Panc1 (cell line): Measurements from ENCODE around the gene STX18. TPM values are rescaled to one million over a fixed set of nuclear protein-coding genes. Genes with fewer than 3 reads are reported as not detected.

Experiments
- ATAC-seq: fragments of 200-7000 bp; cut with Tn5 transposase; 2 replicates; pipeline ENCODE4 v1.9.1; 2020; ENCODE audit warnings: mild to moderate bottlenecking, moderate library complexity
- BruUV-seq: library from RNA; stranded (reverse); fragments of 400-500 nt; replicated peaks from 2 replicates; lab custom pipeline; 2021; lab: Mats Ljungman, UMichigan
- CTCF ChIA-PET: fragments of 300-600 bp; sonication (Branson Sonifier 250); formaldehyde crosslinking; loops from one replicate; lab custom pipeline; 2022; ENCODE audit warnings: antibody characterized with exemption; lab: Charles Lee
- POLR2A ChIA-PET: fragments of 300-600 bp; sonication (Branson Sonifier 250); formaldehyde crosslinking; loops from one replicate; lab custom pipeline; 2022; ENCODE audit warnings: antibody characterized with exemption; lab: Charles Lee
- DNase-seq: peaks from one replicate; pipeline ENCODE4 v3.0.0-alpha.2; 2010; ENCODE audit warnings: low read depth, low spot score
- H3K27ac ChIP-seq: 2 replicates; pipeline ENCODE4 v1.5.1; 2011; ENCODE audit warnings: mild to moderate bottlenecking, low read length, inconsistent platforms
- H3K27me3 ChIP-seq: fragments of 200-500 bp; sonication (Bioruptor generic); 2 replicates; pipeline ENCODE4 v1.6.0; 2014; ENCODE audit warnings: low read length, inconsistent platforms; ENCODE audit not compliant: control insufficient read depth, insufficient read depth
- H3K36me3 ChIP-seq: fragments of 200-500 bp; sonication (Bioruptor generic); 2 replicates; pipeline ENCODE4 v1.5.1; 2014; ENCODE audit warnings: inconsistent platforms, mild to moderate bottlenecking, low read length, moderate library complexity; ENCODE audit not compliant: control insufficient read depth, insufficient read depth
- H3K4me1 ChIP-seq: 2 replicates; pipeline ENCODE4 v1.5.1; 2011; ENCODE audit warnings: inconsistent platforms, mild to moderate bottlenecking, low read length, moderate library complexity; ENCODE audit not compliant: control insufficient read depth, insufficient read depth
- H3K4me3 ChIP-seq, 2 experiments: 2 replicates each; pipeline ENCODE4 v1.5.1; 2011 to 2012; ENCODE audit warnings: low read depth in 2 of 2, low read length in 2 of 2, mild to moderate bottlenecking in 2 of 2, inconsistent platforms in 1 of 2, moderate library complexity in 1 of 2
- H3K9me3 ChIP-seq: fragments of 200-500 bp; sonication (Bioruptor generic); 2 replicates; pipeline ENCODE4 v1.5.1; 2014; ENCODE audit warnings: low read depth, mild to moderate bottlenecking, inconsistent platforms, low read length, moderate library complexity; ENCODE audit not compliant: control insufficient read depth, insufficient read depth
- POLR2AphosphoS5 ChIP-seq: IDR thresholded peaks from 2 replicates; pipeline ENCODE4 v1.6.1; 2012; ENCODE audit warnings: mild to moderate bottlenecking, low read depth, low read length, moderate library complexity
- SIN3A ChIP-seq: IDR thresholded peaks from 2 replicates; pipeline ENCODE4 v1.6.1; 2012; ENCODE audit warnings: low read depth, mild to moderate bottlenecking, low read length, moderate library complexity, borderline replicate concordance; ENCODE audit not compliant: insufficient read depth
- TCF7L2 ChIP-seq: IDR thresholded peaks from 2 replicates; pipeline ENCODE4 v1.6.1; 2011; ENCODE audit warnings: mild to moderate bottlenecking, low read depth, low read length, inconsistent platforms
- in situ Hi-C: cut with HindIII; loops from 2 replicates; pipeline ENCODE4 v1.10.0; 2016; ENCODE audit warnings: low sequenced_read_pairs, low pct_unique_long_range_greater_than_20kb
- intact Hi-C: fragments of 100-400 bp; cut with micrococcal nuclease; formaldehyde crosslinking; loops from one replicate; pipeline ENCODE4 v1.10.0; 2022; ENCODE audit not compliant: unreplicated experiment
- total RNA-seq: library from RNA; stranded (reverse); gene quantifications from one replicate; pipeline ENCODE4 v1.2.1, GENCODE V29; 2021; ENCODE audit not compliant: unreplicated experiment
- TF ChIP-seq, protein P1 (sequence below), 2 experiments: IDR thresholded peaks; 2 replicates each; pipeline ENCODE4 v1.6.1; 2011 to 2012; ENCODE audit warnings: low read depth in 2 of 2, control low read depth in 1 of 2, low read length in 1 of 2, mild to moderate bottlenecking in 1 of 2, moderate library complexity in 1 of 2; ENCODE audit not compliant: insufficient read depth in 1 of 2
- TF ChIP-seq, protein P2 (sequence below): fragments of 450-650 bp; IDR thresholded peaks from 2 replicates; pipeline ENCODE4 v1.5.1; 2017; ENCODE audit warnings: mild to moderate bottlenecking

STX18 gene
- total RNA-seq, 1 experiment from 2014 or later, result 15.0 TPM

DNA sequence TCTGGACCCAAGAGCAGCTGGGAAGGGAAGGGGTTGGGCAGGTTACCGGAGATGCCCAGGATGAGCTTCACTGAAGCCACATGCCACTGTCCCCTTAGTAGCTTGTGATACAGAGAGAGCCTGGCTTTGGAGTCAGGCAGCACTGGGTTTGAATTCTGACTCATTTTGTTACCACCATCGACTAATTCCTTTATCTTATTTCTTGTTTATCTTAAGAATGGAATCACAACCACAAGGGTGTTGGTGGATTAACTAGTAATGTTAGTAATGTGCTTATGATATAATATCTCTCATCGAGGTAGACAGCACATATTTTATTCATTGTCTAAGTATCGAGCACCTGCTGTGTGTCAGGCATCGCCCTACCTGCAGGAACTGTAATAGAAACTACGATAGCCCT lies 17.7 kb upstream of the STX18 start:
- no peak overlapping the region for H3K4me3 ChIP-seq
- TF ChIP-seq POLR2AphosphoS5, result no peak
- no peak for TF ChIP-seq SIN3A
- TF ChIP-seq, protein P1, sequence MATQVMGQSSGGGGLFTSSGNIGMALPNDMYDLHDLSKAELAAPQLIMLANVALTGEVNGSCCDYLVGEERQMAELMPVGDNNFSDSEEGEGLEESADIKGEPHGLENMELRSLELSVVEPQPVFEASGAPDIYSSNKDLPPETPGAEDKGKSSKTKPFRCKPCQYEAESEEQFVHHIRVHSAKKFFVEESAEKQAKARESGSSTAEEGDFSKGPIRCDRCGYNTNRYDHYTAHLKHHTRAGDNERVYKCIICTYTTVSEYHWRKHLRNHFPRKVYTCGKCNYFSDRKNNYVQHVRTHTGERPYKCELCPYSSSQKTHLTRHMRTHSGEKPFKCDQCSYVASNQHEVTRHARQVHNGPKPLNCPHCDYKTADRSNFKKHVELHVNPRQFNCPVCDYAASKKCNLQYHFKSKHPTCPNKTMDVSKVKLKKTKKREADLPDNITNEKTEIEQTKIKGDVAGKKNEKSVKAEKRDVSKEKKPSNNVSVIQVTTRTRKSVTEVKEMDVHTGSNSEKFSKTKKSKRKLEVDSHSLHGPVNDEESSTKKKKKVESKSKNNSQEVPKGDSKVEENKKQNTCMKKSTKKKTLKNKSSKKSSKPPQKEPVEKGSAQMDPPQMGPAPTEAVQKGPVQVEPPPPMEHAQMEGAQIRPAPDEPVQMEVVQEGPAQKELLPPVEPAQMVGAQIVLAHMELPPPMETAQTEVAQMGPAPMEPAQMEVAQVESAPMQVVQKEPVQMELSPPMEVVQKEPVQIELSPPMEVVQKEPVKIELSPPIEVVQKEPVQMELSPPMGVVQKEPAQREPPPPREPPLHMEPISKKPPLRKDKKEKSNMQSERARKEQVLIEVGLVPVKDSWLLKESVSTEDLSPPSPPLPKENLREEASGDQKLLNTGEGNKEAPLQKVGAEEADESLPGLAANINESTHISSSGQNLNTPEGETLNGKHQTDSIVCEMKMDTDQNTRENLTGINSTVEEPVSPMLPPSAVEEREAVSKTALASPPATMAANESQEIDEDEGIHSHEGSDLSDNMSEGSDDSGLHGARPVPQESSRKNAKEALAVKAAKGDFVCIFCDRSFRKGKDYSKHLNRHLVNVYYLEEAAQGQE (IDR thresholded peaks at IDR 0.05; ENCODE audit: insufficient read depth in 1 of 2, low read depth in 2 of 2, low read length in 1 of 2), result no peak
- TF ChIP-seq, protein P2, sequence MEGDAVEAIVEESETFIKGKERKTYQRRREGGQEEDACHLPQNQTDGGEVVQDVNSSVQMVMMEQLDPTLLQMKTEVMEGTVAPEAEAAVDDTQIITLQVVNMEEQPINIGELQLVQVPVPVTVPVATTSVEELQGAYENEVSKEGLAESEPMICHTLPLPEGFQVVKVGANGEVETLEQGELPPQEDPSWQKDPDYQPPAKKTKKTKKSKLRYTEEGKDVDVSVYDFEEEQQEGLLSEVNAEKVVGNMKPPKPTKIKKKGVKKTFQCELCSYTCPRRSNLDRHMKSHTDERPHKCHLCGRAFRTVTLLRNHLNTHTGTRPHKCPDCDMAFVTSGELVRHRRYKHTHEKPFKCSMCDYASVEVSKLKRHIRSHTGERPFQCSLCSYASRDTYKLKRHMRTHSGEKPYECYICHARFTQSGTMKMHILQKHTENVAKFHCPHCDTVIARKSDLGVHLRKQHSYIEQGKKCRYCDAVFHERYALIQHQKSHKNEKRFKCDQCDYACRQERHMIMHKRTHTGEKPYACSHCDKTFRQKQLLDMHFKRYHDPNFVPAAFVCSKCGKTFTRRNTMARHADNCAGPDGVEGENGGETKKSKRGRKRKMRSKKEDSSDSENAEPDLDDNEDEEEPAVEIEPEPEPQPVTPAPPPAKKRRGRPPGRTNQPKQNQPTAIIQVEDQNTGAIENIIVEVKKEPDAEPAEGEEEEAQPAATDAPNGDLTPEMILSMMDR, result no peak
- TF ChIP-seq TCF7L2, result no peak
- in situ Hi-C loops (no loop called here), intact Hi-C loops (no loop called here)
- no peaks in the 10 kb centered on the region for H3K36me3 ChIP-seq
- no TSS peak for BruUV-seq
- no peaks in the 10 kb centered on the region for H3K4me1 ChIP-seq
- H3K27me3 ChIP-seq, result no peaks in the 10 kb centered on the region
- ChIA-PET CTCF (no interaction called here), POLR2A (no interaction called here)
- DNase-seq, result no peak
- ATAC-seq, result no peak
- H3K9me3 ChIP-seq, result no peaks in the 10 kb centered on the region
- no peak overlapping the region for H3K27ac ChIP-seq

DNA sequence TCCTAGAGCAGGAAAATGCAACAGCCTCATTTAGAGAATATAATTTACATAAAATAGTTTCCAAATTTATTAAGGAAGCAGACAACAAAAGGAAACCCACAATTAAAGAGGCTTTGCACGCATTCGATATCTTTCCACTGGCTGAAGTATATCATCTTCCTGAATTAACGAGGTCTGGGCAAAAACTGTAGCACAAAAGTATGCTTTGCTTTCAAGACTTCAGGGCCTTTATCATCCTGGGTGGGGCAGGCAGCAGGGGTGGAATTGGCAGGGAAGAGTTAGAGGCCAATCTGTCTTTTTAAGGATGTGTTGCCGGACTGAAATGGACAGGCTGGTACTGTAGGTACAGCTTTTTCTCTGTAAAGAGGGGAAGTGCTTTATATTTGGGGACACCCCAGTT lies 17.0 kb upstream of the STX18 start:
- no peaks in the 10 kb centered on the region for H3K27me3 ChIP-seq
- in situ Hi-C loops, result no loop called here
- no peak overlapping the region for H3K27ac ChIP-seq
- H3K4me3 ChIP-seq, result no peak overlapping the region
- H3K4me1 ChIP-seq, result no peaks in the 10 kb centered on the region
- ATAC-seq, result no peak
- intact Hi-C loops, result no loop called here
- ChIA-PET CTCF (interaction anchor here (0.7 kb wide), 1 partner anchor 16 kb away, joined by 3 read pairs; no protein-coding TSS in a partner anchor), POLR2A (no interaction called here)
- H3K36me3 ChIP-seq, result no peaks in the 10 kb centered on the region
- BruUV-seq, result no TSS peak
- H3K9me3 ChIP-seq, result no peaks in the 10 kb centered on the region
- no peak for DNase-seq
- no peak for TF ChIP-seq TCF7L2
- TF ChIP-seq, protein P2, result no peak
- TF ChIP-seq SIN3A, result no peak
- TF ChIP-seq, protein P1 (IDR thresholded peaks at IDR 0.05; ENCODE audit: insufficient read depth in 1 of 2, low read depth in 2 of 2, low read length in 1 of 2), result no peak
- TF ChIP-seq POLR2AphosphoS5, result no peak
